HK-2 (cell line): ENCODE results near the gene VSIG2.
A peak's percentile ranks its signal among the peaks of the same experiment; 100 is the strongest.
"Not testable (repeated sequence)": the region's sequence is repeated elsewhere in the genome, so short reads cannot be mapped to it uniquely, and the experiment has no call there.

Experiments
- DNase-seq: peaks from one replicate; pipeline ENCODE4 v3.0.0-alpha.2; 2018; ENCODE audit not compliant: unreplicated experiment

Gene VSIG2, protein sequence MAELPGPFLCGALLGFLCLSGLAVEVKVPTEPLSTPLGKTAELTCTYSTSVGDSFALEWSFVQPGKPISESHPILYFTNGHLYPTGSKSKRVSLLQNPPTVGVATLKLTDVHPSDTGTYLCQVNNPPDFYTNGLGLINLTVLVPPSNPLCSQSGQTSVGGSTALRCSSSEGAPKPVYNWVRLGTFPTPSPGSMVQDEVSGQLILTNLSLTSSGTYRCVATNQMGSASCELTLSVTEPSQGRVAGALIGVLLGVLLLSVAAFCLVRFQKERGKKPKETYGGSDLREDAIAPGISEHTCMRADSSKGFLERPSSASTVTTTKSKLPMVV

DNA sequence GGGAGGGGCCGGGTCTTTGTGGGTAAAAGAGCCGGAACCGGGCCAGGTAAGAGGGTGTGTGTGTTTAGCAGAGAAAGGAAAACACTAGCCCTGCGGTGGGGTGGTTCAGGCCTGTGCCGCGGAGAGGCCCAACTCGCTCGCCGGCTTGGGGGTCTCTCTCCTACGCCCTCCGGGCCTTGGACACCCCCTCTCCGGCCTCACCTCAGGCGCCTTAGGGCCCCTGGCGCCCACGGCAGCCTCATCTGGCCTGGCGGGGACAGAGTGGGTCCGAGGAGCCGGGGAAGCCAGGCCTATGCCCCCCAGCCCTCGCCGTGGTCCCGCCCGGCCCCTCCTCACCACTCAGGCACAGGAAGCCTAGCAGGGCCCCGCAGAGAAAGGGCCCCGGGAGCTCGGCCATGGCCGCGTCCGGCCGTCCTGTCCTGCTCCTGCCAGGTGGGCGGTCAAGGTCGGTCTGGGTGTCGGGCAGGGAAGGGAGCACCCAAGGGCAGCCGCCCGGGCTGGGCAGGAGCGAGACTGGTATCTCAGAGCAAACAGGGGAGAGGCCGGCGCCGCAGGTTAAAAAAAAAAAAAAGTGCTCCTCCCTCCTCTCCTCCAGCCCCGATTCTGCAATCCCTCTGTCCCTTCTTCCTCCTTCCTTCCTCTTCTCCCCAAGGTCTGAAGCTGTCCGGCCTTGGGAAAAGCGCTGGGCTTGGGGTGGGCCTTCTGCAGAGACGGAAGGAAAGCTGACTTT, at the start of gene VSIG2:
VSIG2 (minus strand) TSS at position 515 of the 730 bp plus-strand sequence; CDS start at position 397, 118 bp downstream.
- DNase-seq, result no peak

DNA sequence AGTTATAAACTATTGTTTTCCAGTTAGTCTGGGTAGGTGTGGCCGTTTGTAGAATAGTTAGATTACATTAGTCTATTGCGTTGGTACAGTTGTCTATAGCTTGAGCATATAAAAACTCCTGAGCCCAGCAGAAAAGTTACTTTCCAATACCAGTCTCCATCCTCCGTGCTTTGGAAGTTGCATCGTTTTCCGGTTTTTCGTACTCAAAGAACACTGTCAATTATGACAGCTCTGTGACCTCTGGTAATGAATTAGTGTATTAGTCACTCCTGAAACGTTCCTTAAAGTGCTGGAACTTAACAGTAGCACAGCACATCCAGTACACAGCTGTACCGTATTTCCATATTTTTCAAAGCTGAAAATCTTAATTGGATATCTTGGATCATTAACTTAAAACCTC, 49.0 kb upstream of the VSIG2 start:
- DNase-seq, result no peak

DNA sequence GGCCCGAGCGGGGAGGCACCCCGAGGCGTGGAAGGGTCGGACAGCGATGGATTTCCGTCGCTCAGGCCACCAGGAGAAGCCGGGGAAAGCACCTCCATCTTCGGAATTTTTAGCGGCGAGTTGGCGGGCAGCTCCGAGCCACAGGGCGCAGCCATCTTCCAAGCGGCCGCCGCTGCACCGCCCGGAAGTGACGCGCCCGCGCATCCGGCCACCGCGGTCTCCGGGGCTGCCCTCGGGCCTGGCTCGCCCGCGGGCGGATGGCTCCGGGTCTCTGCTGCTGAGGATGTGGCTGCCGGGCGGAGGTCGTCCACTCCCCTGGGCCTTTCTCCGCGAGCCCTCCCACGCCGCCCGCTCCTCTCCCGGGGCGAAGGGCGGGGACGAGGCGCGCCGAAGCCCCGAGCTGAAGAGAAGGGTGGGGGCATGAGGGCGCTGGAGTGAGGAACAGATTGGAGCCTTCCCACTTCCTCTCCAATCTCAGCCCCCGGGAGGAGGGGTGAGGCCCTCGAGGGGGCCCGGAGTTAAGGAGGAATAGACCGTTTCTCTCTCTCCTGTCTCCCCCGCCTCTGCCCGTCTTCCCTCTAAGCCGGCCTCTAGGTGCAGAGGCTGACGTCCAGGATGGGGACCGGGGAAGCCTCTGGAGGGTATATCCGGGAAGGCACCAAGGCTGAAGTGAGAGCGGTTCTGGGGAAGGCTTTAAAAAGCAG, 48.3 kb upstream of the VSIG2 start, which contains the start of gene MSANTD2:
MSANTD2 (minus strand) TSS at position 181 of the 704 bp plus-strand sequence; CDS start at position 155, 26 bp downstream.
- DNase-seq, result peak; percentile 70

DNA sequence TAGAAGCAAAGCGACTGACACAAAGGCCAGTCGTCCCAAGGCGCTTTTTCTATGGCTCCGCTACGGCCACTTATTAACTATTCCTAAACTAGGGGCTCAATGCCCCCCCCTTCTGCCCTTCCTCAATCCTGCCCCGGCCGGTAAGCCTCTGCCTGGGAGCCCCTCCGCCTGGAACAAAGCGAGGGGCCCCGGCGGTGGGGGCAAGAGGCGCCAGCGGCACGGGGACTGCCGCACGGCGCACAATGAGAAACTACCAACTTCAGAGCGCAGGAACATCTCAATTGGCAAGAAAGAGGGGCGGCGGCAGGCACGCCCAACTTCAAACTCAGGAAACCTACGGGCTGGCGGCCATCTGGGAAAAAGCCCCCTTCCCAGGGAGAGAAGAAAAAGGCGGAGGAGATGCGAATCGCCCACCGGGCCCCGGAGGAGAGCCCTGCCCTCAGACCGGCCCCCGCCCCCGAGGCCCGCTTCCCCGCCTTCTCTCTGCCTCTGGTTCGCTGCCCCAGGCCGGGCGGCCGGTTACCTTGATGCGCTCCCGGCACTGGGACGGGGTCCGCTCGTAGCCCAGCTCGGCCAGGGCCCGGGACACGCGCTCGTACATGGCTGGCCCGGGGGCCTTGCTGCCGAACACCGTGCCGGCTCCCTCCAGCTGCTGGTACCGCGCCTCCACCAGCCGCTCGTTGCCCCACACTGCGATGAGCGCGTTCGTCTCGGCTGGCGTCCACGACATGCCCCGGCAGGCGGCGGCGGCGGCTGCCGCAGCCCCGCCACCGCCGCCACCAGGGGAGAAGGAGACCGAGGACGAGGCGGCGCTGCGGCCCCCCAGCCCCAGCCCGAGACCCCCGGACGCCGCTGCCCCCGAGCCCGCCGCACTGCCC, 47.5 kb upstream of the VSIG2 start:
- DNase-seq, result peak; percentile 39

DNA sequence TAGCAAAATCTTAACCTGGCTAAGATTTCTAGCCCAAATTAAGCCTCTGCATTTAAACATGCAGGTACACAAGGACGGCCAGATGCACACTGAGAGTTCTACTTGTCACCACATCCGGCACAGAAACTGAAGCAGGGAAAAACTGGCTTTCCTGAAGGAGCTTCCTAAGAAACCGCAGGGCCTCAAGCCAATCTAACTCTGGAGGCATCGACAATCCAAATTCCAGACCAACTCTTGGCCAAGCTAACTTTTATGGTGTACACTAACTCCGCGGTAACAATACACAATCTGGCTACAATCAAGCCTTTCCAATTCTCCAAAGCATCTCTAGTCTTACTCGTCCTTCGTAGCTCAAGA, 46.9 kb upstream of the VSIG2 start:
- peak; percentile 28 for DNase-seq

DNA sequence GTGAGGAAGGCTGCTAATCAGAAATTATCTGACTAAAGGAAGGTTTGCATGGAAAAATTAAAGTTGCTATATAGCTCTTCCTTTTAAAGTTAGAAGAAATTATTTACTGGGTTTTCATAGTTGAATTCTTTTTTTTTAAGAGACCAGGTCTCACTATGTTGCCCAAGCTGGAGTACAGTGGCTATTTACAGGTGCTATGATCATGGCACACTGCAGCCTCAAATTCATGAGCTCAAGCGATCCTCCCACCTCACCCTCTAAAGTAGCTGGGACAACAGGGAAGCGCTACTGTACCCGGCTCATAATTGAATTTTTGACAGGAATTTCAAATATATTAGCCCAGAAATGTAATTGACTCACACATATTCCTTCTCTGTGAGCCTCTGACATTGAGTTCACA, 44.3 kb upstream of the VSIG2 start:
- DNase-seq, result no peak

DNA sequence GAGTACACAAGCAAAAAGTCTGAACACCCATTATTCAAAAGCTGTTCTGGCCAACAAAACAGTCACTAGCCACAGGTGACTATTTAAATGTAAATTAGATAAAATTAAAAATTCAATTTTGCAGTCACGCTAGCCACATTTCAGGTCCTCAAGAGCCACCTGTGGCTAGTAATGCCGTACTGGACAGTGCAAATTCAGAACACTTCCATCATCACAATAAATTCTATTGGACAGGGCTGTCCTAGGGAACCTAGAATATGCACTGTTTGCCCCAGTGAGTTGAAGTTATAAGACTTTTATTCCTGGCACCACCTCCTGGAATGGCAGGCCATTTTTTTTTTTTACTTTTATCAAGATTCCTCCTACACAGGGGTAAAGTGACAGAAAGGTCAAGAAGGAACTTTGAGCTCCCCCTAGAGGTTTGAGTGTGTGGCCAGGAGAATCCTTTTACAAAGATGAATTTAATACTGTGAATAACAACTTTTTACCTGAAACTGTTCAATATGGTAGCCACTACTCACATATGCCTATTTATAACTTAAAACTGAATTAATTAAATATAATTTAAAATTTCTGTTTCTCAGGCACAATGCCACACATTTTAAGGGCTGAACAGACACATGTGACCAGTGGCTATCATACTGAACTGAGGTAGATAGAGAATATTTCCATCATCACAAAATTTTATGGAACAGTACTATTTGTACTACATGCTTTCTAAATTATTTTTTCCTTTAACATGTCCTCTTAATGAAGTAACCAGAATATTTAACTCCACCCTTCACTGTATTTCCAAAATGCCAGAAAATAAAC, 41.6 kb upstream of the VSIG2 start:
- no peak for DNase-seq

DNA sequence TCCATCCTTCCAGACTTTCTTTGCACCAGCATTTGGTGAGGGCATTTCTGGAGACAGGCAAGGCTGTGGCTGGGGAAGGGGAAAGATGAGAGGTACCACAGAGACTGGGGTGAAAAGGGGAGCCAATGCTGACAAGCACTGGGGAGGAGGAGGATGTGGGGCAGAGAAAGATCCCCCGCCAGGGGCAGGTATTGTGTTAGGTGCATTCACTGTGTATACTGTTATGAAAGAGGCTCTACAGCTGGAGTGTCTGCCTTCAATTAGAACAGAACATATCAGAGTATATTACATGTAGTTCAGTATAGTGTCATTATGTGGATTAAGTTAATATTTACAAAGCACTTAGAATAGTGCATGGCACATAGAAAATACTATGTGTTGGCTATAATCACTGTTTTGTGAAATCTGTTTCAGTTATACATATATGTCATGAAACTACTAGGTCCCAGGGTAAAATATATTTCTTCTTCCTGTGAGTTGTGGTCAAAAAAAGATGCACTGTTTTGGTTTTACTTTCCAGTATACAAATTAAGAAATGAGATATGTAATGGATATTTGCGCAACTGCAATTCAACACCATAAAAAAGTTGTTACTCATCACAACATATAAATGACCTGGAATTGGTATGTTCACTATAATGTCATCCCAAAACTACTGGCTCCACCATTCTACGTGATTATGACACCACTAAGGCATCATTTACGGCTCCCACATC, 39.7 kb upstream of the VSIG2 start:
- DNase-seq, result no peak

DNA sequence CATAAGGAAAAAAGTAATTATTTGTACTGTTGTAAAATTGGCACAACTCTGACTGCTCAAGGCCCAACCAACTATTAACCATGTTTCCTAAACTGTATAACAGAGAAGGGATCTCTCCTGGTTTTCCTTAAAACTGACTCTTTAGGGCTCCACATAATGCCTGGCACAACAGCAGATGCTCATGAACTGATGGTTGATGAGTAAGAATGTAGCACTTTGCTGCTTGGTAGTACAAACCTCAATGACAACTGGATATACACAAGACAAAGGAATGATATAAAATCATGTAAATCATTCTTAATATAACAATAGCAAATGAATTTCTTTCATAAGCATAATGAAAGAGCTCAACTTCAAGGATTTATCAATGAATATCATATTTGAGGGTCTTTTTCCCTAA, 36.5 kb upstream of the VSIG2 start:
- DNase-seq, result no peak

DNA sequence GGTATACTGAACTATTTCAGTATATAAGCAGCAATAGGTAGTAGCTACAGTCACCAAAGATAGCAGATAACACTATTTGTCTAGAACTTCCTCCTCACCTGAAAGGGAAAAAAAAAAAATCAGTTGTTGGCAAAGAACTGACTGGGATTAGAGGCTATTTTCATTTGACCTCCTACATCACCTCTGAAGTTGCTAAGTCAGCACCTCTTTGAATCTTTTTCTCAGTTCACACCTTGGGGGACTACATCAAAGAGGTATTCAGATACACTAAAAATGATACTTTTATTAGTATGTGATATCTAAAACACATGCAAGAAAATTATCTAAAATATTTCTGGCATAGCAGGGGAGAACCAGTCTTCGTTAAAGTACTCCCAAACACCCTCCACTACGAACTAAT, 32.0 kb upstream of the VSIG2 start:
- DNase-seq, result no peak

DNA sequence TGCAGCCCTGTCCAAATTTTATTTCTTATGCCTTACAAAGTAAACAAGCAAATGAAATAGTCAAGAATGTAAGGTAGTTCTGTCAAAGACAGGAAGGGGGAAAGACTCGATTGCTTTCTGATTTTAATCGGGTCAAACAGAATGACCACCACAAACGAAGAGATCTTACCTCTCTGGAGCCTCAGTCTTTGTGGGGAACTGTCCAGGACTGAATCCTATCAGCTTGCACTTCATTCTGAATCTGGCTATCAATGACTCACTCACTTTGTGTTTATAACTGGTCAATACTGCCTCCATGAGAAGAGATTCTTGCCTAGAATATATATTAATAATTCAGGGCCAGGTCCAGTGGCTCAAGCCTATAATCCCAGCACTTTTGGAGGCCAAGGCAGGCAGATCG, 30.9 kb upstream of the VSIG2 start:
- no peak for DNase-seq

DNA sequence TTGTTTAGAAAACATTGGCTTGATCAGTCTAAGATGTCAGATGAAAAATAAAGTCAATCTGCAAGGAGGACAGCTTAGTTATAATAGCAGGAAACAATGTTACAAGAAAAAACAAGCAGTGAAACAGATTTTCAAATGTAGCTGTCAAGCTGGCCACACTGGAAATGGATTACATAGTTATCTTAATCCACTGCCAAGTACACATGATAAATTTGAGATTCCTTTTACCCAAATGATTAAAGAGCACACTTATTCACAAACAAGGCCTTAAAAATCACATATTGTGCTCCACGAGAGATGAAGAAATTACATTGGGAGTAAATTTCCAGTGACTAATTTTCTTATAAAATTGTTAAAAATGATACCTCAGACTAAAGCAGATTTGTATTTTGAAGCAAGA, 27.5 kb upstream of the VSIG2 start:
- no peak for DNase-seq

DNA sequence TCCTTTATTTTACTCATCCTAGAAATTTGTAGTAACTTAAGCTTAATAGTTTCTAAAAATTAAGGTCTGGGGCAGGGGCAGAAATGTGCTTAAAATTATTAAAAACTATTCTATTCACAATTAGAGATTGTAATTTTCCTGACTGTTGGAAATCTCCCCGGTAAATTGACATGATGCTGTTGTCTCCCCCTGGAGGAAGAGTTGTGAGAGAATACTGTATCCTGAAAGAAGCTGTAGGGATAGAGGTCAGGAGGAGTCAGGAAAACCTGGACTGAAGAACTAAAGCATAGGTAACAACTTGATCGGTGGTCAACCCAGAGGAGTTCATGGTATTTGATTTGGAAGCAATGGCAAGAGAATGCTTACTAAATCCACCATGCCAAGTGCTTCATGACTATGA, 26.2 kb upstream of the VSIG2 start:
- DNase-seq, result no peak

DNA sequence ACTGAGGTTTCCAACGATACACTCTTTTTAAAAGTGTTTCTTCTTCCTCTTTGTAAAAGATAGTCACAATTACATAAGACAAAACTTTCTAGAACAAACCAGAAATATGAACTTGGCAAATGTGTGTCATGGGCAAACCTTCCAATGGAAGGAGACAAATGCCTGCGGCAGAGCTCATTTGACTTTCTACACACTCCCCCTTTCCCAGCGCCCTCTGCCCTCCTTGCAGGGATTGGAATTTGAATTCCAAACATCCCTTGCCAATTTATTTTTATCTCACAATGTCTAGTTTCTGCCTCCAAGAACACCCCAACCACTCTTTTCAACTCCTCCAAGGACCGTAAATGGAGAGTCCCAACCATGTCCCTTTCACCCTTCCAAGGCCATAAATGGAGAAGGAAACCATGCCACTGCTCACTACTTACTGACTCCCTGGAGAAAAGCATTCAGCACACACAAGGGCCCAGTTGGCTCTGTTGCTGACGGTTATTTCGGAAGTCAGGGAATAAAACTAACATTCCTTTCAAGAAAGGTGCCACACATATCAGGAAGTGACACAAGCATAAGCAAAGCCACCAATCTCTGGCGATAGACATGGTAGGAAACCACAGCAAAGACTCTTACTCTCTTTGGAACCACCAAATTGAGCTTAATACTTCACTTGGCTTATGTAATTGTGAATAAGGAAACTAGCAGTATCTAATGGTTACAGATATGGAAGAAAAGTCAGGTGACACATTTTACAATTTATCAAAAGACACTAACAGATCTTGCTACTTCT, 25.0 kb upstream of the VSIG2 start:
- no peak for DNase-seq

DNA sequence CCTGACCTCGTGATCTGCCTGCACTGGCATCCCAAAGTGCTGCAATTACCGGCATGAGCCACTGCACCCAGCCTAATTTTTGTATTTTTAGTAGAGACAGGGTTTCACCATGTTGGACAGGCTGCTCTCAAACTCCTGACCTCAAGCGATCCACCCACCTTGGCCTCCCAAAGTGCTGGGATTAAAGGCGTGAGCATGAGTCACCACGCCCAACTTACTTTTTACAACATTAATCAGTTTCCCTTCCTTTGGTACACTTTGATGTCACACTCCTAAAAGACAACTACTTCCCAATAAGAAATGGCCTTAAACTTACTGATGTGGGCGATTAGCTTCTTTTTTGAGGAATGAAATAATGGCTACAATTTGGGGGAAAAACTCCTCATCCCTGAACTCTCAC, 18.9 kb upstream of the VSIG2 start:
- not testable (repeated sequence) for DNase-seq

DNA sequence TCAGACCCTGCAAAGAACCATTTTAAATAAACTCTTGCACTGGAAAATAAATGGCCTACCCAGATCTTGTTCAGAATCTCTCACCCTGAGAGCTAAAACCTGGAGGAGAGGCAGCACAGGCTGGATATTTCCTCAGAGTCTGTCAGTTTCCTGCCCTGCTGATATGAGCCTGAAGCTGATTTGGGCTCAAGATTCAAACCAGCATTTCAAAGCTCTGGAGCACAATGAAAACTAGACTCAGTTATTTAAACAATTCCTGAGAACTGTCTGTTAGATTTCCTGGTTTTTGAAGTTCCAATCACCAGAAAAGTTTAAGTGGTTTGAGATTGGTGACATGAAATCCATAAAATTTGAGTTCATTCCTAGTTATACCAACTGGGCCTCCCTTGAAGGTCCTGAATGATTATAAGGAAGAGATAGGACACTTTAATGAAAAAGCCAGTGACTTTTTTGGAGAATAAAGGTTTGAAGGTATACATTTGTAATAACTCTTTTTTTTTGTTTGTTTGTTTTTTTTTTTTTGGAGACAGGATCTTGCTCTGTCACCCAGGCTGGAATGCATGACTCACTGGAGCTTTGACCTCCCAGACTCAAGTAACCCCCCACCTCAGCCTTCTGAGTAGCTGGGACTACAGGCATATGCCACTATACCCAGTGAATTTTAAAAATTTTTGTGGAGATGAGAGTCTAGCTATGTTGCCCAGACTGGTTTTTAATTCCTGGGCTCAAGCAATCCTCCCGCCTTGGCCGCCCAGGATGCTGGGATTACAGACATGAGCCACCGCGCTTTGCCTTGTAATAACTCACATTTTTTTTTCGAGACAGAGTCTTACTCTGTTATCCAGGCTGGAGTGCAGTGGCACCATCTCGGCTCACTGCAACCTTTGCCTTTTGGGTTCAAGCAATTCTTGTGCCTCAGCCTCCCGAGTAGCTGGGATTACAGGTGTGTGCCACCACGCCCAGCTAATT, 18.0 kb upstream of the VSIG2 start:
- no peak for DNase-seq

DNA sequence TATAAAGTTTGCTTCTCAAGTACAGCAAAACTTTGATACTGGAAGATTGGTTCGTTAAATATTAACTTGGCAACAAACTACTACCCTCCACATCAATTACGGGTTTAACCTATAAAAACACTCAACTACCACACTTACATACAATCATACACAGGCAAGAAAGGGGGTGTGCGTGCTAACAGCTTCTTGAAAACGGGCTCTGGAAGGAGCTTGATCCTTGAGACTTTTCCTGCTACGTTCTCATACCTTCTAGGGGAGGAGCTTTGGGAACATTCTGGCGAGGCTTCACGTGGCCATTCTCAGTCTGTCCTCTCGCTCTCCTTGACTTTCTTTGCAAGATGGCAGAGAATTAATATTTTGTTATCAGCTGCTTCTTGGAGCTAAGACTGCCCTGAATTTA, 16.9 kb upstream of the VSIG2 start:
- DNase-seq, result no peak

DNA sequence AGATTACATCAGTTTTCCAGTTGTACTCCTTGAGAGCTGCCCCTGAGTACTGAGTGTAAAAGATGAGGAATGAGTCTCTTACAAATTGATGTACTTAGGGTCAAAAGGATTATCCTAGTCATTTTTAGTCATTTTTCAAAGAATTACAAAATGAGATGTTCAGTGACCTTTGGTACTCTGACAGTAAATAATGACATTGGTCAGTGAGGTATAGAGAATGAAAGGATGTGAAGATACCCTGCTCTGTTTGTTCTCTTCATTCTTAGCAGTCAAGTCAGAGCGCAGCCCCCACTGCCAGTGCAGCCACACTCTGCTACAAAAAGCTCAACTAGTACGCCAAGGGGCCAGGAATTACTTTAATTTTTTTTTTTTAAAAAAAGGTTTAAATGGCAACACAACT, 14.1 kb upstream of the VSIG2 start:
- no peak for DNase-seq
